Smooth muscle cell (in vitro differentiated cells): Measurements from ENCODE around the gene MAP3K15. TPM values are rescaled to one million over a fixed set of nuclear protein-coding genes. Genes with fewer than 3 reads are reported as not detected.
A peak's percentile ranks its signal among the peaks of the same experiment; 100 is the strongest.

Experiments
- DNase-seq: peaks from one replicate; lab custom pipeline; 2025; ENCODE audit not compliant: unreplicated experiment; lab: John Stamatoyannopoulos, UW
- H2AFZ ChIP-seq: fragments of 200-600 bp; sonication (generic); 2 replicates; pipeline ENCODE4 v1.6.0; 2016; ENCODE audit warnings: antibody characterized with exemption, low read depth, mild to moderate bottlenecking
- H3F3A ChIP-seq: fragments of 200-600 bp; sonication (generic); 2 replicates; pipeline ENCODE4 v1.6.0; 2017; ENCODE audit warnings: antibody characterized with exemption, low read depth
- H3K27ac ChIP-seq: fragments of 200-600 bp; sonication (generic); 2 replicates; pipeline ENCODE4 v1.5.1; 2016; ENCODE audit warnings: low read depth, mild to moderate bottlenecking
- H3K27me3 ChIP-seq: fragments of 200-600 bp; sonication (generic); 2 replicates; pipeline ENCODE4 v1.6.1; 2016; ENCODE audit warnings: low read depth, mild to moderate bottlenecking
- H3K36me3 ChIP-seq: fragments of 200-600 bp; sonication (generic); 2 replicates; pipeline ENCODE4 v1.5.1; 2016; ENCODE audit warnings: low read depth
- H3K4me1 ChIP-seq: fragments of 200-600 bp; sonication (generic); 2 replicates; pipeline ENCODE4 v1.5.1; 2016; ENCODE audit warnings: low read depth
- H3K4me2 ChIP-seq: fragments of 200-600 bp; sonication (generic); 2 replicates; pipeline ENCODE4 v1.6.0; 2016; ENCODE audit warnings: mild to moderate bottlenecking
- H3K4me3 ChIP-seq: fragments of 200-600 bp; sonication (generic); 2 replicates; pipeline ENCODE4 v1.5.1; 2016; ENCODE audit warnings: mild to moderate bottlenecking
- H3K79me2 ChIP-seq: fragments of 200-600 bp; sonication (generic); 2 replicates; pipeline ENCODE4 v1.6.0; 2016; ENCODE audit warnings: low read depth, mild to moderate bottlenecking
- H3K9ac ChIP-seq: fragments of 200-600 bp; sonication (generic); 2 replicates; pipeline ENCODE4 v1.6.0; 2016; ENCODE audit warnings: low read depth
- H3K9me3 ChIP-seq: fragments of 200-600 bp; sonication (generic); replicated peaks from 2 replicates; pipeline ENCODE4 v1.5.1; 2016; ENCODE audit warnings: low read depth
- H4K20me1 ChIP-seq: fragments of 200-600 bp; sonication (generic); 2 replicates; pipeline ENCODE4 v1.6.0; 2016; ENCODE audit warnings: low read depth
- WGBS: methylation state at CpG from one replicate; pipeline ENCODE4 v1.1.7; 2016; ENCODE audit warnings: low lambda C conversion rate; 5-methylcytosine and 5-hydroxymethylcytosine counted together
- polyA plus RNA-seq: library from polyadenylated mRNA; unstranded; fragments of >200 nt; fragmentation: Nextera tagmentation; extraction: Ambion mirVana; gene quantifications from 2 replicates; pipeline ENCODE4 v1.2.1, GENCODE V29; 2016
- total RNA-seq: library from RNA; depleted of rRNA; stranded (reverse); fragments of >200 nt; gene quantifications from 2 replicates; pipeline ENCODE4 v1.2.3, GENCODE V29; 2014
- TF ChIP-seq, protein P1 (sequence below): fragments of 200-600 bp; sonication (generic); IDR thresholded peaks from 2 replicates; pipeline ENCODE4 v1.5.1; 2017; ENCODE audit warnings: borderline replicate concordance, mild to moderate bottlenecking, antibody characterized with exemption; ENCODE audit not compliant: insufficient read depth, poor library complexity, severe bottlenecking

Gene MAP3K15, protein sequence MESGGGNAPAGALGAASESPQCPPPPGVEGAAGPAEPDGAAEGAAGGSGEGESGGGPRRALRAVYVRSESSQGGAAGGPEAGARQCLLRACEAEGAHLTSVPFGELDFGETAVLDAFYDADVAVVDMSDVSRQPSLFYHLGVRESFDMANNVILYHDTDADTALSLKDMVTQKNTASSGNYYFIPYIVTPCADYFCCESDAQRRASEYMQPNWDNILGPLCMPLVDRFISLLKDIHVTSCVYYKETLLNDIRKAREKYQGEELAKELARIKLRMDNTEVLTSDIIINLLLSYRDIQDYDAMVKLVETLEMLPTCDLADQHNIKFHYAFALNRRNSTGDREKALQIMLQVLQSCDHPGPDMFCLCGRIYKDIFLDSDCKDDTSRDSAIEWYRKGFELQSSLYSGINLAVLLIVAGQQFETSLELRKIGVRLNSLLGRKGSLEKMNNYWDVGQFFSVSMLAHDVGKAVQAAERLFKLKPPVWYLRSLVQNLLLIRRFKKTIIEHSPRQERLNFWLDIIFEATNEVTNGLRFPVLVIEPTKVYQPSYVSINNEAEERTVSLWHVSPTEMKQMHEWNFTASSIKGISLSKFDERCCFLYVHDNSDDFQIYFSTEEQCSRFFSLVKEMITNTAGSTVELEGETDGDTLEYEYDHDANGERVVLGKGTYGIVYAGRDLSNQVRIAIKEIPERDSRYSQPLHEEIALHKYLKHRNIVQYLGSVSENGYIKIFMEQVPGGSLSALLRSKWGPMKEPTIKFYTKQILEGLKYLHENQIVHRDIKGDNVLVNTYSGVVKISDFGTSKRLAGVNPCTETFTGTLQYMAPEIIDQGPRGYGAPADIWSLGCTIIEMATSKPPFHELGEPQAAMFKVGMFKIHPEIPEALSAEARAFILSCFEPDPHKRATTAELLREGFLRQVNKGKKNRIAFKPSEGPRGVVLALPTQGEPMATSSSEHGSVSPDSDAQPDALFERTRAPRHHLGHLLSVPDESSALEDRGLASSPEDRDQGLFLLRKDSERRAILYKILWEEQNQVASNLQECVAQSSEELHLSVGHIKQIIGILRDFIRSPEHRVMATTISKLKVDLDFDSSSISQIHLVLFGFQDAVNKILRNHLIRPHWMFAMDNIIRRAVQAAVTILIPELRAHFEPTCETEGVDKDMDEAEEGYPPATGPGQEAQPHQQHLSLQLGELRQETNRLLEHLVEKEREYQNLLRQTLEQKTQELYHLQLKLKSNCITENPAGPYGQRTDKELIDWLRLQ (N-terminal part only)
- total RNA-seq (0.54 and 1.6 TPM in 2 replicates), polyA plus RNA-seq (not detected in 2 replicates)

DNA sequence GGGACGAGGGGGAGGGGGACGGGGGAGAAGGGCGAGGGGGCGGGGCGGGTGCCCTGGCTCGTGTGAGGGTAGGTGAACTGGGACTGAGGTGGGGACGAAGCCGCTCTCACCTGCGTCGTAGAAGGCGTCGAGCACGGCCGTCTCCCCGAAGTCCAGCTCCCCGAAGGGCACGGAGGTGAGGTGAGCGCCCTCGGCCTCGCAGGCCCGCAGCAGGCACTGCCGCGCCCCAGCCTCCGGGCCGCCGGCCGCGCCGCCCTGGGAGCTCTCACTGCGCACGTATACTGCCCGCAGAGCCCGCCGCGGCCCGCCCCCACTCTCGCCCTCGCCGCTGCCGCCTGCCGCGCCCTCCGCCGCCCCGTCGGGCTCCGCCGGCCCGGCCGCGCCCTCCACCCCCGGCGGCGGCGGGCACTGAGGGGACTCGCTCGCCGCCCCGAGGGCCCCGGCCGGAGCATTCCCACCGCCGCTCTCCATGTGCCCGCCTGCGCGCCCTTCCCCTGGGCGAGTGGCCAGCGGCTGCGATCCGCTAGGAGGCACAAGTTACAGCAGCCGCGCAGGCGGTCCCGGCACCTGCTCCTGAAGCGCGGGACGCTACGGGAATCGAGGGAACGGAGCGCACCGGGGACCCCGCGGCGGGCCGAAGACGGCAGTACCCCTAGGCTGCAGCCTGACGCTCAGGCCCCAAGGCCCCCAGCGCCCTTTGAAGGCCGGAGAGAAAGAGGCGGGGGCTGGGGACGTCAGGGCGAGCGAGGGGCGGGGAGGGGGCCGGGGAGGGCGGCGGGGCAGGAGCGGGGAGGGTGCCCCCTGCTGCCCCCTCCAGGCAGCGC, at the start of gene MAP3K15:
MAP3K15 (minus strand) TSS at position 718 of the 824 bp plus-strand sequence; CDS start at position 471, 247 bp downstream.
- no peak within 1 kb of the TSS for H3K9ac ChIP-seq
- WGBS, result 42% methylated on average over 20 of the region's 100 CpGs
- no peak within 1 kb of the TSS for H2AFZ ChIP-seq

DNA sequence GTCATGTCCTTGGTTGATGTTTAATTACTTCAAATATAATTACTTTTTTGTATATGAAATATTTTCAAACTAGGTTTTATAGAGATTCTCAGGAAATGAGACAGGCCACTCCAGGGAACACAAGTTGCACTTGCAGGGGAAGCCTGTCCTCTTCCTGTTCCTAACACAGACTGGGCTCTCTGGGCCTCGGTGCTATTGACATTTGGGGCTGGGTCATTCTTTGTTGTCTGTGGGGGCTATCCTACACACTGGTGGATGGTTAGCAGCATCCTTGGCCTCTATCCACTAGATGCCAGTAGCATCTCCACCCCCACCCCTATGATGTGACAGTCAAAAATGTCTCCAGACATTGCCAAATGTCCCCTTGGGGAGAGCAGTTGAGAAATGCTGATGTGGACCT, 49.3 kb upstream of the MAP3K15 start:
- H3K4me1 ChIP-seq, result no peaks in the 10 kb centered on the region
- WGBS, result 84% methylated on average over 1 of the region's 1 CpG
- no peak overlapping the region for H3K9ac ChIP-seq
- H3K36me3 ChIP-seq, result no peaks in the 10 kb centered on the region
- H3K79me2 ChIP-seq, result no peaks in the 10 kb centered on the region
- H3K27ac ChIP-seq, result no peak overlapping the region
- TF ChIP-seq, protein P1, sequence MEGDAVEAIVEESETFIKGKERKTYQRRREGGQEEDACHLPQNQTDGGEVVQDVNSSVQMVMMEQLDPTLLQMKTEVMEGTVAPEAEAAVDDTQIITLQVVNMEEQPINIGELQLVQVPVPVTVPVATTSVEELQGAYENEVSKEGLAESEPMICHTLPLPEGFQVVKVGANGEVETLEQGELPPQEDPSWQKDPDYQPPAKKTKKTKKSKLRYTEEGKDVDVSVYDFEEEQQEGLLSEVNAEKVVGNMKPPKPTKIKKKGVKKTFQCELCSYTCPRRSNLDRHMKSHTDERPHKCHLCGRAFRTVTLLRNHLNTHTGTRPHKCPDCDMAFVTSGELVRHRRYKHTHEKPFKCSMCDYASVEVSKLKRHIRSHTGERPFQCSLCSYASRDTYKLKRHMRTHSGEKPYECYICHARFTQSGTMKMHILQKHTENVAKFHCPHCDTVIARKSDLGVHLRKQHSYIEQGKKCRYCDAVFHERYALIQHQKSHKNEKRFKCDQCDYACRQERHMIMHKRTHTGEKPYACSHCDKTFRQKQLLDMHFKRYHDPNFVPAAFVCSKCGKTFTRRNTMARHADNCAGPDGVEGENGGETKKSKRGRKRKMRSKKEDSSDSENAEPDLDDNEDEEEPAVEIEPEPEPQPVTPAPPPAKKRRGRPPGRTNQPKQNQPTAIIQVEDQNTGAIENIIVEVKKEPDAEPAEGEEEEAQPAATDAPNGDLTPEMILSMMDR, result no peak
- no peak overlapping the region for H2AFZ ChIP-seq
- no peak overlapping the region for H3K4me2 ChIP-seq
- H3F3A ChIP-seq, result no peaks in the 10 kb centered on the region
- H3K4me3 ChIP-seq, result no peak overlapping the region
- no peak for DNase-seq
- no peaks in the 10 kb centered on the region for H3K27me3 ChIP-seq
- H3K9me3 ChIP-seq, result no peaks in the 10 kb centered on the region
- H4K20me1 ChIP-seq, result peaks cover 4% of the 10 kb centered on the region

More for the DNA sequence above, at the start of gene MAP3K15:
- peaks cover 39% of the 10 kb centered on the region for H3K27me3 ChIP-seq
- no peaks in the 10 kb centered on the region for H3F3A ChIP-seq
- H3K4me2 ChIP-seq, result peak within 1 kb of the TSS; percentile 65
- H3K36me3 ChIP-seq, result no peaks in the 10 kb centered on the region
- peak within 1 kb of the TSS; percentile 18 for H3K4me3 ChIP-seq
- no peak within 1 kb of the TSS for H3K27ac ChIP-seq
- TF ChIP-seq, protein P1, result no peak
- H4K20me1 ChIP-seq, result no peaks in the 10 kb centered on the region
- no peak for DNase-seq
- H3K9me3 ChIP-seq, result no peaks in the 10 kb centered on the region
- H3K79me2 ChIP-seq, result no peaks in the 10 kb centered on the region
- H3K4me1 ChIP-seq, result no peaks in the 10 kb centered on the region

DNA sequence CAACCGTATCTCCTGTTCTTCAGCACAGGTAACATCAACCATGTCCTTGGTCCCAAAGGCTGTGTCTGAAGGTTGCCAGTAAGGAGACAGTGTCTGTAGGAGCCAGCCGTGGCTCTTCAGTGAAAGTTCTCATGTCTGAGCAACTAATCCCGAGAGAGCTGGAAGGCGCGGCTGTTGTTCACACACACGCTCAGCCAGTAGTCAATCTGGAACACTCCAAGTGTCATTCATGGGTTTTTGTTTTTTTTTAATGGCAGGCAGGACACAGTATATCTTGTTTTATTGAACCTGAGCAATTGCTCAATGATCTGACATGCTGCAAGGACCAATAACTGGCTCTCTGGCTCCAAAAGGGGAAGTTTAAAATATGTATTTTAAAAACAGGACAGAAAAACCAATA, 48.4 kb upstream of the MAP3K15 start:
- H3K9me3 ChIP-seq, result no peaks in the 10 kb centered on the region
- H4K20me1 ChIP-seq, result peaks cover 4% of the 10 kb centered on the region
- no peak overlapping the region for H3K27ac ChIP-seq
- no peak overlapping the region for H2AFZ ChIP-seq
- H3K4me1 ChIP-seq, result no peaks in the 10 kb centered on the region
- H3K4me2 ChIP-seq, result no peak overlapping the region
- TF ChIP-seq, protein P1, result no peak
- no peaks in the 10 kb centered on the region for H3K27me3 ChIP-seq
- no peaks in the 10 kb centered on the region for H3K79me2 ChIP-seq
- H3K36me3 ChIP-seq, result no peaks in the 10 kb centered on the region
- no peak for DNase-seq
- no peak overlapping the region for H3K9ac ChIP-seq
- H3F3A ChIP-seq, result no peaks in the 10 kb centered on the region
- 85% methylated on average over 6 of the region's 6 CpGs for WGBS
- no peak overlapping the region for H3K4me3 ChIP-seq
